ENCODE measurements around the gene SLC24A2. TPM values are rescaled to one million over a fixed set of nuclear protein-coding genes. Genes with fewer than 3 reads are reported as not detected.

SLC24A2 gene
- total RNA-seq, 4 donors from 2014 or later = under 0.01 to 2.4 (median 0.04) TPM; not detected in 1

GRCh38 chr9:19783500-19783899 lies 5.3 kb downstream of the SLC24A2 start:
- Histone ChIP-seq H3K4me1 (peaks cover 0 to 6% (median 0%) of the 10 kb centered on the region in 3 donors), H3K36me3 (no peaks in the 10 kb centered on the region), H3K27ac (no peak overlapping the region), H3K9me3 (no peaks in the 10 kb centered on the region), H3K4me3 (no peak overlapping the region), H3K27me3 (peaks cover 18% of the 10 kb centered on the region)
- TF ChIP-seq CTCF (IDR thresholded peaks at IDR 0.05) = no peak
- TF ChIP-seq EP300 (IDR thresholded peaks at IDR 0.05) = no peak
- TF ChIP-seq POLR2A (IDR thresholded peaks at IDR 0.05) = no peak
- no peak for TF ChIP-seq POLR2AphosphoS5 (IDR thresholded peaks at IDR 0.05)
- ATAC-seq = no peak
- WGBS, 2 donors (ENCODE audit: low coverage in 1 of 2) = 45 to 65% methylated on average over 2 of the region's 2 CpGs

- TF ChIP-seq CTCF (IDR thresholded peaks at IDR 0.05) (no peak), POLR2A (IDR thresholded peaks at IDR 0.05) (no peak), EP300 (IDR thresholded peaks at IDR 0.05) (no peak), POLR2AphosphoS5 (IDR thresholded peaks at IDR 0.05) (no peak)
- H3K4me1 ChIP-seq = no peaks in the 10 kb centered on the region
- no peaks in the 10 kb centered on the region for H3K9me3 ChIP-seq
- no peak overlapping the region for H3K27ac ChIP-seq
- no peak for ATAC-seq
- 0 to 10% methylated on average over 2 to 3 of the region's 3 CpGs for WGBS, 2 donors (ENCODE audit: low coverage in 1 of 2)
- H3K36me3 ChIP-seq = no peaks in the 10 kb centered on the region
- peaks cover 9% of the 10 kb centered on the region for H3K27me3 ChIP-seq
- no peak overlapping the region for H3K4me3 ChIP-seq
Measured at GRCh38 chr9:19782005-19782404, 6.8 kb downstream of the SLC24A2 start.

- no peaks in the 10 kb centered on the region for H3K36me3 ChIP-seq
- no peaks in the 10 kb centered on the region for H3K9me3 ChIP-seq
- 55 to 64% methylated on average over 2 of the region's 2 CpGs for WGBS, 2 donors (ENCODE audit: low coverage in 1 of 2)
- TF ChIP-seq EP300 (IDR thresholded peaks at IDR 0.05) (no peak), CTCF (IDR thresholded peaks at IDR 0.05) (no peak), POLR2AphosphoS5 (IDR thresholded peaks at IDR 0.05) (no peak), POLR2A (IDR thresholded peaks at IDR 0.05) (no peak)
- no peak for ATAC-seq
- no peaks in the 10 kb centered on the region for H3K4me1 ChIP-seq
- peaks cover 4% of the 10 kb centered on the region for H3K27me3 ChIP-seq
- H3K4me3 ChIP-seq = no peak overlapping the region
- no peak overlapping the region for H3K27ac ChIP-seq
Measured at GRCh38 chr9:19781240-19781639, 7.6 kb downstream of the SLC24A2 start.

- no peak overlapping the region for H3K27ac ChIP-seq
- 54 to 64% methylated on average over 4 of the region's 4 CpGs for WGBS, 2 donors (ENCODE audit: low coverage in 1 of 2)
- H3K4me1 ChIP-seq = no peaks in the 10 kb centered on the region
- no peak overlapping the region for H3K4me3 ChIP-seq
- no peaks in the 10 kb centered on the region for H3K27me3 ChIP-seq
- peaks cover 0 to 10% (median 0%) of the 10 kb centered on the region in 3 donors for H3K9me3 ChIP-seq
- H3K36me3 ChIP-seq = no peaks in the 10 kb centered on the region
- TF ChIP-seq EP300 (IDR thresholded peaks at IDR 0.05) (no peak), CTCF (IDR thresholded peaks at IDR 0.05) (no peak), POLR2A (IDR thresholded peaks at IDR 0.05) (no peak)
- ATAC-seq = no peak
Measured at GRCh38 chr9:19771446-19771845, 17.4 kb downstream of the SLC24A2 start.

- H3K4me3 ChIP-seq = no peak overlapping the region
- no peak for TF ChIP-seq EP300 (IDR thresholded peaks at IDR 0.05)
- TF ChIP-seq POLR2AphosphoS5 (IDR thresholded peaks at IDR 0.05) = no peak
- no peak for TF ChIP-seq CTCF (IDR thresholded peaks at IDR 0.05)
- no peak for TF ChIP-seq POLR2A (IDR thresholded peaks at IDR 0.05)
- H3K9me3 ChIP-seq = peaks cover 0 to 15% (median 0%) of the 10 kb centered on the region in 3 donors
- ATAC-seq = no peak
- H3K4me1 ChIP-seq = no peaks in the 10 kb centered on the region
- H3K27me3 ChIP-seq = no peaks in the 10 kb centered on the region
- no peak overlapping the region for H3K27ac ChIP-seq
- WGBS, 2 donors (ENCODE audit: low coverage in 1 of 2) = 72 to 85% methylated on average over 5 of the region's 5 CpGs
- no peaks in the 10 kb centered on the region for H3K36me3 ChIP-seq
Measured at GRCh38 chr9:19770973-19771372, 17.9 kb downstream of the SLC24A2 start.
